Left ventricle myocardium inferior (tissue), 1 donor: Measurements from ENCODE around the gene TAS2R50. TPM values are rescaled to one million over a fixed set of nuclear protein-coding genes. Genes with fewer than 3 reads are reported as not detected.
"Not testable (repeated sequence)": the region's sequence is repeated elsewhere in the genome, so short reads cannot be mapped to it uniquely, and the experiment has no call there.

Source experiments
- DNase-seq: peaks from one replicate; pipeline ENCODE4 v3.0.0-alpha.2; 2020
- H3K27ac ChIP-seq: fragments of 200-600 bp; replicated peaks from 2 replicates; pipeline ENCODE4 v1.8.0; 2021
- H3K27me3 ChIP-seq: fragments of 200-600 bp; 2 replicates; pipeline ENCODE4 v1.8.0; 2021; ENCODE audit warnings: low read depth
- H3K36me3 ChIP-seq: fragments of 200-600 bp; 2 replicates; pipeline ENCODE4 v1.8.0; 2021
- H3K4me1 ChIP-seq: fragments of 200-600 bp; 2 replicates; pipeline ENCODE4 v1.8.0; 2021
- H3K4me3 ChIP-seq: fragments of 200-600 bp; 2 replicates; pipeline ENCODE4 v1.8.0; 2021; ENCODE audit warnings: mild to moderate bottlenecking, moderate library complexity
- H3K9me3 ChIP-seq: fragments of 200-600 bp; replicated peaks from 2 replicates; pipeline ENCODE4 v1.8.0; 2021
- CTCF ChIP-seq: fragments of 200-600 bp; IDR thresholded peaks from 2 replicates; pipeline ENCODE4 v1.8.0; 2021; ENCODE audit warnings: antibody characterized with exemption, mild to moderate bottlenecking, borderline replicate concordance
- intact Hi-C: fragments of 100-400 bp; cut with micrococcal nuclease; formaldehyde crosslinking; loops from one replicate; pipeline ENCODE4 v1.11.0; 2022
- long read RNA-seq: library from polyadenylated mRNA; unstranded; transcript quantifications from one replicate; pipeline ENCODE4 v2.0.0, GENCODE V29; 2021
- total RNA-seq: library from RNA; stranded (reverse); fragmentation: NEBNext Ultra II Directional; extraction: Animal tissue kit (Norgen Biotek cat#: 25700); gene quantifications from one replicate; pipeline ENCODE4 v1.2.1, GENCODE V29; 2021
- donor health status: DM: no; HTN: yes; CAD: no; lungs with severe emphysema.

Gene TAS2R50
- 0.47 TPM for total RNA-seq
- long read RNA-seq: 0 reads

- no peak within 1 kb of the TSS for H3K4me3 ChIP-seq
- H3K36me3 ChIP-seq: no peaks in the 10 kb centered on the region
- no peaks in the 10 kb centered on the region for H3K4me1 ChIP-seq
- intact Hi-C loops: no loop called here
- H3K9me3 ChIP-seq: peaks cover 5% of the 10 kb centered on the region
- TF ChIP-seq CTCF: no peak
- H3K27ac ChIP-seq: no peak within 1 kb of the TSS
- DNase-seq: no peak
- no peaks in the 10 kb centered on the region for H3K27me3 ChIP-seq
Measured at GRCh38 chr12:10986812-10987211, at the start of gene TAS2R50. TSS of gene TAS2R50 (minus strand) at chr12:10986912. CDS start at chr12:10986860, 52 bp downstream.

- H3K36me3 ChIP-seq, DNase-seq, H3K4me3 ChIP-seq, H3K9me3 ChIP-seq, intact Hi-C loops, H3K4me1 ChIP-seq, H3K27me3 ChIP-seq, H3K27ac ChIP-seq: not testable (repeated sequence)
Measured at GRCh38 chr12:11033959-11034358, 47.2 kb upstream of the TAS2R50 start.

GRCh38 chr12:11031307-11031706, 44.6 kb upstream of the TAS2R50 start, which contains the start of gene TAS2R31:
TSS of gene TAS2R31 (minus strand) at chr12:11031407. CDS start at chr12:11031335, 72 bp downstream.
- no peak for TF ChIP-seq CTCF
- Histone ChIP-seq H3K36me3 (peaks cover 6% of the 10 kb centered on the region), H3K9me3 (no peaks in the 10 kb centered on the region), H3K27me3 (no peaks in the 10 kb centered on the region), H3K4me1 (no peaks in the 10 kb centered on the region), H3K4me3 (no peak within 1 kb of the TSS), H3K27ac (no peak within 1 kb of the TSS)
- intact Hi-C loops: no loop called here
- DNase-seq: no peak

GRCh38 chr12:11026118-11026517, 39.4 kb upstream of the TAS2R50 start:
- no peaks in the 10 kb centered on the region for H3K4me1 ChIP-seq
- intact Hi-C loops: no loop called here
- TF ChIP-seq CTCF: no peak
- DNase-seq: no peak
- H3K36me3 ChIP-seq: peaks cover 15% of the 10 kb centered on the region
- H3K27me3 ChIP-seq: no peaks in the 10 kb centered on the region
- H3K9me3 ChIP-seq: peaks cover 5% of the 10 kb centered on the region
- no peak overlapping the region for H3K27ac ChIP-seq
- no peak overlapping the region for H3K4me3 ChIP-seq

- Histone ChIP-seq H3K36me3 (peaks cover 15% of the 10 kb centered on the region), H3K27ac (no peak overlapping the region), H3K4me1 (no peaks in the 10 kb centered on the region), H3K27me3 (no peaks in the 10 kb centered on the region), H3K9me3 (peaks cover 5% of the 10 kb centered on the region), H3K4me3 (no peak overlapping the region)
- TF ChIP-seq CTCF: no peak
- intact Hi-C loops: no loop called here
- DNase-seq: no peak
Measured at GRCh38 chr12:11023387-11023786, 36.7 kb upstream of the TAS2R50 start.

- TF ChIP-seq CTCF: no peak
- Histone ChIP-seq H3K4me1 (no peaks in the 10 kb centered on the region), H3K4me3 (no peak within 1 kb of the TSS), H3K9me3 (peaks cover 5% of the 10 kb centered on the region), H3K36me3 (peaks cover 11% of the 10 kb centered on the region), H3K27ac (no peak within 1 kb of the TSS), H3K27me3 (no peaks in the 10 kb centered on the region)
- DNase-seq: no peak
- intact Hi-C loops: no loop called here
Measured at GRCh38 chr12:11022520-11022919, 35.8 kb upstream of the TAS2R50 start, which contains the start of gene TAS2R19. TSS of gene TAS2R19 (minus strand) at chr12:11022620. CDS start at chr12:11022571, 49 bp downstream.
